ENCODE measurements around the gene FOXS1. TPM values are rescaled to one million over a fixed set of nuclear protein-coding genes. Genes with fewer than 3 reads are reported as not detected.

Gene FOXS1
- total RNA-seq, 1 donor from 2014 or later, result not detected

DNA sequence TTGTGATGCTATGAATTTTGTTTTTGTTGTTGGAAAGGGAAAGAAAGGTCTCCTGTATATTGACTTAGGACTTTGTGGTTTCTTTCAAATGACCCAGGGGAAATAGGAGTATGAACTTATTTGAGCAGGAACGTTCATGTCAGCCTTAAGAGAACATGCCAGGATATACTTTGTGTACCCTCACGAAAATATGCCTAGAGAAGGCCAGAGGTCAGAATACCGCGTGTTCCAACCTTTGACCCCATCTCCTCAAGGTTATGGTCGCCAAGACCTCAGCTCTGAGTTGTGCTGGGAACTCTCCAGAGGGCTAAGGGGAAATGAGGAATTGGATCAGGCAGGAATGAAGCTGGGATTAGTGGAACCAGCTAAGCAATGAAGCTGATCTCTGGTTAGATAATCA lies 36.5 kb upstream of the FOXS1 start:
- H3K27me3 Mint-ChIP-seq (ENCODE audit: insufficient read depth, low read depth), result no peaks in the 10 kb centered on the region

DNA sequence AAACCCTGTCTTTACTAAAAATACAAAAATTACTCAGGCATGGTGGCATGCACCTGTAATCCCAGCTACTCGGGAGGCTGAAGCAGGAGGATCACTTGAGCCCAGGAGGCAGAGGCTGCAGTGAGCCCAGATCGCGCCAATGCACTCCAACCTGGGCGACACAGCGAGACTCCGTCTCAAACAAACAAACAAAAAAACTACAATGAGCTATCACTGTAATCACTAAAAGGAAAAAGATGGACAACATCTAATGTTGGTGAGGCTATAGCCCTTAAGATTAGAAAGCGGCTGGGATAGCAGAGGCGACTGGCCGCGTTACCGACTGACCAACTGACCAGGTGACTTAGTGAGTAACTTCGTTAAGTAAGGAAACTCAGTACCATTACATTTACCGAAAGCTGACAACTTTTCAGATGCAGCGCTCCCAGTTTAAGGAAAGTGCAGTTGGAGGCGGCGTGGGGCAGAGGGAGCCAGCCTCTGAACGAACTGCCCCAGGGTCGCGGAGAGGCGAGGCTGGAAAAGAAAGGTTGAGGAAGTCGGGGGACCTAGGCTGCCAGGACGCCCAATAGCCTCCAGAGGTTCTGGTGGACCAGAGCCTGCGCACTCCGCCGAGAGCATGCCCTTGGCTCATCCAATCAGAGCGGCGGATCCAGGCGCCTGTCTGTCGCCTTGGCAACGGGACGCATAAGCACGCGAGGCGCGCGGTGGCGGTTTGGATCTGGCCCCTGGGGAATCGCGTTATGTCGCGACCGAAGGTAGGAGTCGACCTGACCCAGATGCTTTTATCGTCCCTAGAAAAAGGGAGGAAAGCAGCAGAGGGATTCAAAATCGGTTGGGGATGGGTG lies 34.0 kb upstream of the FOXS1 start:
- Histone ChIP-seq H3K4me2 (peak overlapping the region; percentile 74), H3K79me2 (ENCODE audit: low read depth) (no peaks in the 10 kb centered on the region), H3K4me1 (no peaks in the 10 kb centered on the region), H3K4me3 (peak overlapping the region; percentile 57), H3K27me3 (peaks cover 11% of the 10 kb centered on the region), H4K20me1 (ENCODE audit: low read depth) (no peaks in the 10 kb centered on the region), H3K27ac (no peak overlapping the region), H3K9ac (no peak overlapping the region), H2AFZ (replicated peaks) (peak overlapping the region; percentile 74), H3F3A (ENCODE audit: low read depth) (peaks cover 2% of the 10 kb centered on the region), H3K36me3 (no peaks in the 10 kb centered on the region), H3K9me3 (ENCODE audit: low read depth) (no peaks in the 10 kb centered on the region)
- TF ChIP-seq EZH2 (IDR thresholded peaks at IDR 0.05) (no peak), CTCF (IDR thresholded peaks at IDR 0.05) (peak; percentile 20), EZH2phosphoT487 (IDR thresholded peaks at IDR 0.05) (no peak)
- H3K36me3 Mint-ChIP-seq, result no peaks in the 10 kb centered on the region
- H3K27me3 Mint-ChIP-seq (ENCODE audit: insufficient read depth, low read depth), result no peaks in the 10 kb centered on the region
- peak overlapping the region; percentile 92 for H3K27ac Mint-ChIP-seq
- H3K9me3 Mint-ChIP-seq, result no peaks in the 10 kb centered on the region
- DNase-seq (ENCODE audit: low spot score), result peak; percentile 100
- H3K4me3 Mint-ChIP-seq, result peak overlapping the region; percentile 94
- peaks cover 5% of the 10 kb centered on the region for H3K4me1 Mint-ChIP-seq

More for the DNA sequence above, 36.5 kb upstream of the FOXS1 start:
- Histone ChIP-seq H2AFZ (replicated peaks) (no peak overlapping the region), H3K9me3 (ENCODE audit: low read depth) (no peaks in the 10 kb centered on the region), H3K27ac (no peak overlapping the region), H3F3A (ENCODE audit: low read depth) (no peaks in the 10 kb centered on the region), H4K20me1 (ENCODE audit: low read depth) (no peaks in the 10 kb centered on the region), H3K4me1 (no peaks in the 10 kb centered on the region), H3K79me2 (ENCODE audit: low read depth) (no peaks in the 10 kb centered on the region), H3K27me3 (peaks cover 11% of the 10 kb centered on the region), H3K4me3 (no peak overlapping the region), H3K36me3 (no peaks in the 10 kb centered on the region), H3K4me2 (no peak overlapping the region), H3K9ac (no peak overlapping the region)
- Mint-ChIP-seq H3K4me3 (no peak overlapping the region), H3K27ac (no peak overlapping the region), H3K36me3 (no peaks in the 10 kb centered on the region), H3K4me1 (peaks cover 5% of the 10 kb centered on the region), H3K9me3 (no peaks in the 10 kb centered on the region)
- TF ChIP-seq EZH2 (IDR thresholded peaks at IDR 0.05) (no peak), CTCF (IDR thresholded peaks at IDR 0.05) (no peak), EZH2phosphoT487 (IDR thresholded peaks at IDR 0.05) (no peak)
- DNase-seq (ENCODE audit: low spot score), result no peak

GRCh38 chr20:31877684-31878083 lies 32.3 kb upstream of the FOXS1 start:
- Mint-ChIP-seq H3K27ac (no peak overlapping the region), H3K4me3 (no peak overlapping the region), H3K4me1 (peaks cover 5% of the 10 kb centered on the region), H3K9me3 (no peaks in the 10 kb centered on the region), H3K36me3 (no peaks in the 10 kb centered on the region), H3K27me3 (ENCODE audit: insufficient read depth, low read depth) (no peaks in the 10 kb centered on the region)
- DNase-seq (ENCODE audit: low spot score), result no peak
- Histone ChIP-seq H3K27me3 (peaks cover 11% of the 10 kb centered on the region), H4K20me1 (ENCODE audit: low read depth) (no peaks in the 10 kb centered on the region), H3K4me1 (no peaks in the 10 kb centered on the region), H3K9me3 (ENCODE audit: low read depth) (no peaks in the 10 kb centered on the region), H3F3A (ENCODE audit: low read depth) (peaks cover 2% of the 10 kb centered on the region), H3K36me3 (no peaks in the 10 kb centered on the region), H3K9ac (no peak overlapping the region), H3K27ac (no peak overlapping the region), H2AFZ (replicated peaks) (no peak overlapping the region), H3K4me2 (no peak overlapping the region), H3K4me3 (no peak overlapping the region), H3K79me2 (ENCODE audit: low read depth) (no peaks in the 10 kb centered on the region)
- TF ChIP-seq CTCF (IDR thresholded peaks at IDR 0.05) (no peak), EZH2phosphoT487 (IDR thresholded peaks at IDR 0.05) (no peak), EZH2 (IDR thresholded peaks at IDR 0.05) (no peak)

Data from neural progenitor cell (in vitro differentiated cells).